Neuronal stem cell (in vitro differentiated cells): ENCODE results near the gene PSTK.

Experiments
- DNase-seq: peaks from one replicate; pipeline ENCODE4 v3.0.0-alpha.2; 2013; ENCODE audit warnings: low spot score
- H2AFZ ChIP-seq: one replicate; pipeline ENCODE4 v1.6.1; 2013; ENCODE audit warnings: mild to moderate bottlenecking, low read length, inconsistent platforms
- H2AK5ac ChIP-seq: 2 replicates; pipeline ENCODE4 v1.6.1; 2013; ENCODE audit warnings: low read depth, mild to moderate bottlenecking, inconsistent platforms, low read length, moderate library complexity, mixed read lengths
- H2BK120ac ChIP-seq: 2 replicates; pipeline ENCODE4 v1.6.1; 2013; ENCODE audit warnings: low read depth, mild to moderate bottlenecking, inconsistent platforms, low read length, moderate library complexity, mixed read lengths
- H2BK12ac ChIP-seq: one replicate; pipeline ENCODE4 v1.6.1; 2013; ENCODE audit warnings: low read length, inconsistent platforms
- H2BK15ac ChIP-seq: 2 replicates; pipeline ENCODE4 v1.6.1; 2013; ENCODE audit warnings: mild to moderate bottlenecking, low read length, inconsistent platforms, mixed read lengths
- H2BK5ac ChIP-seq: one replicate; pipeline ENCODE4 v1.6.1; 2013; ENCODE audit warnings: inconsistent platforms, mild to moderate bottlenecking, low read length, moderate library complexity
- H3K14ac ChIP-seq: one replicate; pipeline ENCODE4 v1.6.1; 2013; ENCODE audit warnings: low read length, inconsistent platforms
- H3K18ac ChIP-seq: 2 replicates; pipeline ENCODE4 v1.6.1; 2013; ENCODE audit warnings: low read length, inconsistent platforms
- H3K23ac ChIP-seq: 2 replicates; pipeline ENCODE4 v1.6.1; 2013; ENCODE audit warnings: low read depth, mild to moderate bottlenecking, mixed read lengths, low read length, inconsistent platforms; ENCODE audit not compliant: poor library complexity
- H3K27ac ChIP-seq: replicated peaks from 3 replicates; pipeline ENCODE4 v1.5.1; 2013; ENCODE audit warnings: low read length, inconsistent platforms
- H3K27me3 ChIP-seq, 3 experiments: 2 replicates each; pipeline ENCODE4 v1.6.1; 2013; ENCODE audit warnings: low read length in 3 of 3, mild to moderate bottlenecking in 2 of 3, inconsistent platforms in 1 of 3, low read depth in 1 of 3, mixed read lengths in 1 of 3, moderate library complexity in 1 of 3; ENCODE audit not compliant: control insufficient read depth in 3 of 3, insufficient read depth in 3 of 3
- H3K36me3 ChIP-seq, 2 donors: replicated peaks in 1 of 2; 2 replicates each; pipeline ENCODE4 v1.6.1; 2013; ENCODE audit warnings: low read length in 2 of 2; ENCODE audit not compliant: control insufficient read depth in 2 of 2, insufficient read depth in 2 of 2
- H3K4ac ChIP-seq: 2 replicates; pipeline ENCODE4 v1.6.1; 2013; ENCODE audit warnings: inconsistent platforms, mild to moderate bottlenecking, low read length, moderate library complexity
- H3K4me1 ChIP-seq, 2 donors: 1 replicate in 1 of 2; 2 replicates in 1 of 2; pipeline ENCODE4 v1.6.1; 2013; ENCODE audit warnings: low read length in 2 of 2, low read depth in 1 of 2; ENCODE audit not compliant: control insufficient read depth in 2 of 2, insufficient read depth in 1 of 2
- H3K4me2 ChIP-seq: one replicate; pipeline ENCODE4 v1.6.1; 2013; ENCODE audit warnings: mild to moderate bottlenecking, low read length, inconsistent platforms; ENCODE audit not compliant: insufficient read depth, poor library complexity, severe bottlenecking
- H3K4me3 ChIP-seq, 2 donors: 2 replicates each; pipeline ENCODE4 v1.5.1; 2013; ENCODE audit warnings: low read length in 2 of 2, mild to moderate bottlenecking in 2 of 2, inconsistent platforms in 1 of 2, moderate library complexity in 1 of 2
- H3K79me1 ChIP-seq: one replicate; pipeline ENCODE4 v1.6.1; 2013; ENCODE audit warnings: low read depth, mild to moderate bottlenecking, inconsistent platforms, low read length, moderate library complexity
- H3K9ac ChIP-seq: one replicate; pipeline ENCODE4 v1.6.1; 2013; ENCODE audit warnings: mild to moderate bottlenecking, low read depth, low read length, inconsistent platforms; ENCODE audit not compliant: poor library complexity
- H3K9me3 ChIP-seq, 2 donors: replicated peaks in 1 of 2; 2 replicates each; pipeline versions ENCODE3 to v1.6.1; 2013; ENCODE audit warnings: low read length in 2 of 2, mild to moderate bottlenecking in 2 of 2, inconsistent platforms in 1 of 2, low read depth in 1 of 2, mixed read lengths in 1 of 2, moderate library complexity in 1 of 2; ENCODE audit not compliant: control insufficient read depth in 2 of 2, insufficient read depth in 1 of 2
- H4K8ac ChIP-seq: one replicate; pipeline ENCODE4 v1.6.1; 2013; ENCODE audit warnings: low read depth, mild to moderate bottlenecking, inconsistent platforms, low read length, moderate library complexity
- H4K91ac ChIP-seq: one replicate; pipeline ENCODE4 v1.6.1; 2013; ENCODE audit warnings: low read length, low read depth, mild to moderate bottlenecking, inconsistent platforms; ENCODE audit not compliant: poor library complexity
- WGBS, 2 donors: extraction: QIAGEN DNeasy Blood & Tissue Kit; methylation state at CpG; one replicate each; pipeline ENCODE4 v1.1.7; 2013; ENCODE audit warnings: missing lambda C conversion rate in 2 of 2, mixed read lengths in 1 of 2; ENCODE audit not compliant: insufficient read length in 2 of 2, insufficient replicate concordance in 1 of 2; ENCODE audit errors: extremely low coverage in 2 of 2; 5-methylcytosine and 5-hydroxymethylcytosine counted together

Gene PSTK

GRCh38 chr10:122997864-122998263 lies 17.7 kb downstream of the PSTK start:
- Histone ChIP-seq H3K36me3 (peaks cover 9 to 45% of the 10 kb centered on the region in 2 donors), H4K8ac (no peak overlapping the region), H4K91ac (no peak overlapping the region), H3K4me3 (no peak overlapping the region), H2AK5ac (no peak overlapping the region), H3K18ac (no peak overlapping the region), H3K4ac (no peak overlapping the region), H3K79me1 (no peaks in the 10 kb centered on the region), H3K27me3 (no peaks in the 10 kb centered on the region), H3K4me1 (peaks cover 2 to 3% of the 10 kb centered on the region in 2 donors), H2BK120ac (no peak overlapping the region), H3K14ac (no peak overlapping the region), H3K4me2 (no peak overlapping the region), H3K27ac (no peak overlapping the region), H3K23ac (no peak overlapping the region), H3K9me3 (peaks cover 0 to 3% of the 10 kb centered on the region in 2 donors), H2AFZ (no peak overlapping the region), H2BK15ac (no peak overlapping the region), H3K9ac (no peak overlapping the region), H2BK5ac (no peak overlapping the region), H2BK12ac (no peak overlapping the region)
- no peak for DNase-seq
- no CpG with 5 or more reads among the region's 3 CpGs for WGBS, 2 donors

DNA sequence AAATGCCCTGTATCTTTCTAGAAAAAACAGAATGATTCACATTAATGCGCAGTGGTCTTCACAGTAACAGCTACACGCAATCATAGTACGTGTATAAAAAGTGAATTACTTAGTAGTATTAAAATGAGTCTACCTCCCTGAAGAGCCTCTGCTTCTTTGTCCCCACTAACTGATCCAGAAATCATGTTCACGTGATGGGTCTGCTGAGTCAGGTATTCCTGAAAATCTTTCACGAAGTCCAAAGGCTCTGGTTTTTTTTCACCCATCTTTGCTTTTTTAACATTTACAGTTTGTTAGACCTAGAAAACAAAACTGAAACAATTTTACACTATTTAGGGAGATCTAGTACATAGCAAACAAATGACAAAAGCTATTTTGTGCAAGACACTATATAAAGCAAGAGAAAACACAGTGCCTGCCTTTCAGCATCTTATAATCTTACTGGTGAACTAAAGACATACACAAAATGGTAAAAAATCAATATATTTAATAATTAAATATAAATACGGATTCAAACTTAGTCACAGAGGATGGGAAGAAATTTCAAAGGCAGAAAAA lies 18.2 kb downstream of the PSTK start:
- H3K27me3 ChIP-seq: no peaks in the 10 kb centered on the region
- no peak overlapping the region for H3K4me2 ChIP-seq
- H2BK12ac ChIP-seq: no peak overlapping the region
- no peak overlapping the region for H2BK120ac ChIP-seq
- H3K23ac ChIP-seq: no peak overlapping the region
- WGBS, 2 donors: no CpG with 5 or more reads among the region's 6 CpGs
- H2BK15ac ChIP-seq: no peak overlapping the region
- H4K8ac ChIP-seq: no peak overlapping the region
- no peak overlapping the region for H3K14ac ChIP-seq
- H3K4me1 ChIP-seq: peaks cover 2 to 3% of the 10 kb centered on the region in 2 donors
- no peak overlapping the region for H3K4me3 ChIP-seq
- H3K4ac ChIP-seq: no peak overlapping the region
- no peak for DNase-seq
- no peak overlapping the region for H3K27ac ChIP-seq
- H3K9ac ChIP-seq: no peak overlapping the region
- H2AK5ac ChIP-seq: no peak overlapping the region
- no peak overlapping the region for H4K91ac ChIP-seq
- no peak overlapping the region for H3K18ac ChIP-seq
- H3K36me3 ChIP-seq: peaks cover 9 to 39% of the 10 kb centered on the region in 2 donors
- H3K79me1 ChIP-seq: no peaks in the 10 kb centered on the region
- H2BK5ac ChIP-seq: no peak overlapping the region
- H3K9me3 ChIP-seq: peaks cover 0 to 3% of the 10 kb centered on the region in 2 donors
- no peak overlapping the region for H2AFZ ChIP-seq

GRCh38 chr10:122998934-122999333 lies 18.7 kb downstream of the PSTK start:
- Histone ChIP-seq H3K4me3 (no peak overlapping the region), H2BK15ac (no peak overlapping the region), H3K18ac (no peak overlapping the region), H3K9ac (no peak overlapping the region), H4K91ac (no peak overlapping the region), H2BK5ac (no peak overlapping the region), H3K4ac (no peak overlapping the region), H4K8ac (no peak overlapping the region), H3K79me1 (no peaks in the 10 kb centered on the region), H3K4me2 (no peak overlapping the region), H3K36me3 (peaks cover 7 to 34% of the 10 kb centered on the region in 2 donors), H3K9me3 (peaks cover 0 to 1% of the 10 kb centered on the region in 2 donors), H2AK5ac (no peak overlapping the region), H3K14ac (no peak overlapping the region), H2BK12ac (no peak overlapping the region), H2BK120ac (no peak overlapping the region), H3K4me1 (peaks cover 2 to 3% of the 10 kb centered on the region in 2 donors), H3K23ac (no peak overlapping the region), H3K27me3 (no peaks in the 10 kb centered on the region), H2AFZ (no peak overlapping the region), H3K27ac (no peak overlapping the region)
- DNase-seq: no peak
- no CpG with 5 or more reads among the region's 3 CpGs for WGBS, 2 donors

DNA sequence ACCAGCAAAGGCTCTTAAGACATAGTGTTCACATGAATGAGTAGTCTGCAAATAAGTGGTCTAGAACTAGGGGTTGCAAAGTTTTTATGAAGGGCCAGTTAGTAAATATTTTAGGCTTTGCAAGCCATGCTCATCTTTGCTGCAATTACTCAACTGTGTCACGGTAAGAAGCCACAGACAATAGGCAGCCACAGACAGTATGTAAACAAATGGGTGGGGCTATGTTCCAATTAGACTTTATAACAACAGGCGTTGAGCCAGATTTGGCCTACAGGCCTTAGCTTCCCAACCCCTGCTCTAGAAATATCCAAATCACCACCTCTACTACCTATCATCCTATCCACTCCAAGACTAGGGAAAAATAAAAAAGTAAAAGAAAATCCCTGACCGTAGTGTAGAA lies 19.1 kb downstream of the PSTK start:
- H3K4me1 ChIP-seq: peaks cover 2 to 3% of the 10 kb centered on the region in 2 donors
- H2AK5ac ChIP-seq: no peak overlapping the region
- no peak overlapping the region for H2BK120ac ChIP-seq
- H3K18ac ChIP-seq: no peak overlapping the region
- H2BK12ac ChIP-seq: no peak overlapping the region
- no peak overlapping the region for H2BK15ac ChIP-seq
- no peak overlapping the region for H2BK5ac ChIP-seq
- H3K4me3 ChIP-seq: no peak overlapping the region
- no peaks in the 10 kb centered on the region for H3K9me3 ChIP-seq
- no peak overlapping the region for H3K23ac ChIP-seq
- peaks cover 4 to 30% of the 10 kb centered on the region in 2 donors for H3K36me3 ChIP-seq
- no peak overlapping the region for H3K4ac ChIP-seq
- H4K8ac ChIP-seq: no peak overlapping the region
- H3K79me1 ChIP-seq: no peaks in the 10 kb centered on the region
- H3K4me2 ChIP-seq: no peak overlapping the region
- no CpG with 5 or more reads among the region's 3 CpGs for WGBS, 2 donors
- no peaks in the 10 kb centered on the region for H3K27me3 ChIP-seq
- H4K91ac ChIP-seq: no peak overlapping the region
- H3K9ac ChIP-seq: no peak overlapping the region
- DNase-seq: no peak
- no peak overlapping the region for H3K27ac ChIP-seq
- H2AFZ ChIP-seq: no peak overlapping the region
- H3K14ac ChIP-seq: no peak overlapping the region
